HG03175 (cell line): ENCODE measurements around the gene GRM6.

Experiments
- ATAC-seq: cut with Tn5 transposase; IDR thresholded peaks from one replicate; pipeline ENCODE4 v1.9.1; 2021; ENCODE audit warnings: mild to moderate bottlenecking, moderate library complexity; ENCODE audit not compliant: unreplicated experiment

GRM6 gene

DNA sequence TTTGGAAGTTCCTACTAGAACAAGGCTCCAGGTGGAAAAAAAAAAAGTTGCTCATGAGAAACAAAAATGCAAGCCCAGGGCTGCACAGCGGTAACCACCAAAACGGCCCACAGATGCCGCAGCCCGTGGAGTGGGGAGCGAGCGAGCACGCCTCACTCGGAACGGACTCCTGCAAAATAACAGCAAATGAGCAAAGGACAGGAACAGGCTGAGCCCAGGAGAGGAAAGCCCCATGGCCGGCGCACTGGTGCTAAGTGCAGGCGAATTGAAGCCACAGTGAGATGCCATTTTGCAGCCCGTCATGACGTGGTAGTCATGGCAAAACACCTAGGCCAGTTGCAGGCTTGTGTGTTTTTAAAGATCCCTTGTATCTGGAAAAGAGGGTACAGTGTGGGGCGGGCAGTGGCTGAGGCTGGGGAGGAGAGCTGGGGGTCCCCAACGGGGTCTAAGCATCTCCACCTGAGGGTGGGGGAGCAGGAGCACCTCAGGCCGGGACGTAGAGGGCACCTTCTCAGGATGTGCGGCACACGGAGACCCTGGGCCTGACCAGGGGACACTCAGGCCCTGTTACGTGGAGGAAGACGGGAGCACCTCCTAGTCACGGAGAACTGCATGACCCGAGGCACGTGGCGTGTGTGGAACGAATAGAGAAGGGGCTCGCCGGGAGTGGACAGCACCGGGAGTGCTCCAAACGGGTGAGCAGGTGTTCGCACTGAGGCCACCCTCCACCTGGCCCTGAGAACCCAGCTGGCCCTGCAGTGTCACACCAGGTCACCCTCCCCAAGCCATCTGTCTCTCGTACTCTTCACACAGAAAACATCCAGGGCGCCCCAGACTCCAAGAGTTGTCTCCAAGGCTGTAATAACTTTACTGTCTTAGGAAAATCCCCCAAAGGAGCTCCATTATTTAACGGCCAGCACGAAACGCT, 10.7 kb downstream of the GRM6 start:
- ATAC-seq = no peak

DNA sequence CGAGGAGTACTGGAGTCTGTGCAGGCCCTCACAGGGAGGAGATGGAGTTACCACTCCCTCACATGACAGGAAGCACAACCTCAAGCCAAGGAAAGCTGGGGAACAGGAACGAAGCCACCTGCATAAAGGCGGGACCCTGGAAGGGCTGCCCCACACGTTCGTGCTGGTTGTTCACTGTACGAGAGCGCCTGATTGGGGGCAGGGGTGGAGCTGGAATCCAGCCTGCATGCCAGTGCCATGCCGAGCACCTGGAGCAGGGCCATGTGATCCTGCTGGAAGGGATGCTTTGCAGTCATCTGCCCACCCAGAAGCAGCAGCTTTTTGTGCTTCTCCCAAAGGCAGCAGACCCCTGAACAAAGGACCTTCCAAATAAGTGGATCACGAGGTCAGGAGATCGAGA, 11.4 kb downstream of the GRM6 start:
- ATAC-seq = no peak

DNA sequence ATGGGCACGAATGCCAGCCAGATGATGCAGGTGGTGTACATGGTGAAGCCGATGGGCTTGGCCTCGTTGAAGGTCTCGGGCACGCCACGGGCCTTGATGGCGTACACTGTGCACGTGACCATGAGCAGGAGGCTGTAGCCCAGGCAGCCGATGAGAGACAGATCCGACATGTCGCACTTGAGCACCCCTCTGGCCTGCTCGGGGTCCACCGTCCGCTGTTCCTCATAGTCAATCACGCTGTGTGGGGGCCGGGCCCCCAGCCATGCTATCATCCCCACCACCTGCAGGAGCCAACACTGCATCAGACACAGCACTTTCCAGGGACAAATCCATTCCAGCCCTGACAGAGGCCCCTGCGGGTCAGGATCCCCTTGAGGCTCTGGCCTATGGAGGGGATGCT, 12.2 kb downstream of the GRM6 start:
- ATAC-seq = no peak

DNA sequence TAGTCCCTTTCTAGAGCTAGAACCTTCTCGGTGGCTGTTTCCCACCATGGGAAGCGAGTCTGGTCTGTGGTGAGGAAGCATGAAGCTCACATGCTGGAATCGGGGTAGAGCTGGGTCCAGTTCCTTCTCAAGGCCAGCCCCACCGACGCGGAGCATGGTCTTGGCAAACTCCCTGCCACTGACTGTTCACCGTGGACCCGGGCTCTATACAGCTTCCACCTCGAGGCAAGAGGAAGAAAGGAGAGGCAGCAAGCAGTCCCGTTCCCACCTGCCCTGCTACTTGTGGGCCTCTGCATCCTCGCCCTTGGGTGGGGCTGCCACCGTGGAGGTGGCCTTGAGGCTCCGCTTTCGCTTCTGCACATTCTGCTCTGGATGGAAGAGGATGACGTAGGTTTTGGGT, 13.7 kb downstream of the GRM6 start:
- no peak for ATAC-seq

DNA sequence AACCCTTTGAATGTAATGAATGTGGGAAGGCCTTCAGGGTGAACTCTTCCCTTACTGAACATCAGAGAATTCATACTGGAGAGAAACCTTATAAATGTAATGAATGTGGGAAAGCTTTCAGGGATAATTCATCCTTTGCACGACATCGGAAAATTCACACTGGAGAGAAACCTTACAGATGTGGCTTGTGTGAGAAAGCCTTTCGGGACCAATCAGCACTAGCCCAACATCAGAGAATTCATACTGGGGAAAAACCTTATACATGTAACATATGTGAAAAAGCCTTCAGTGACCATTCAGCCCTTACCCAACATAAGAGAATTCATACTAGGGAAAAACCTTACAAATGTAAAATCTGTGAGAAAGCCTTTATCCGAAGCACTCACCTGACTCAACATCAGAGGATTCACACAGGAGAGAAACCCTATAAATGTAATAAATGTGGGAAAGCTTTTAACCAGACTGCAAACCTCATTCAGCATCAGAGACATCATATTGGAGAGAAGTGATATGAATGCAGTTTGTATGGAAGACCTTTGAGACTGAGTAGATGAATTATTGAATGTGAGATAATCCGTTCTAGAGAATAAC, 29.6 kb downstream of the GRM6 start:
- ATAC-seq = no peak

DNA sequence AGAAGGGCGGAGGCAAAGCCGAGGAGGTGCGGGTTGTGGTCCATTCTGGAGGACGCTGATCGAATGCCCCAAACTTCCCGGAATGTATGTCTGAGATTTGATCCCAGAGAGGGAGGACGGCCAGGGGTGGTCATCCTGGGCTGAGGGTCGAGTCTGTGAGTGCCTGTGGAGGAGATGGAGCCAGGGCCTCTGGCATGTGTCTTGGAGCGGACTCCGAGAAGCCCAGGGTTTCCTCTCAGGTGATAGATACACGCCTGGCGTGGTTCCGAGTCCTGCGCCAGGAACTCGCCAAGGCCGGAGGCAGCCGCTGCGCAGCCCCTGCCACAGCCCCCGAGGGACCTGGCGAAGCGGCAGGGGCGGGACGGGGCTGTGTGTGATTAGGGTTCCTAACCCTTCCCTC, 53.8 kb downstream of the GRM6 start:
- ATAC-seq = no peak

DNA sequence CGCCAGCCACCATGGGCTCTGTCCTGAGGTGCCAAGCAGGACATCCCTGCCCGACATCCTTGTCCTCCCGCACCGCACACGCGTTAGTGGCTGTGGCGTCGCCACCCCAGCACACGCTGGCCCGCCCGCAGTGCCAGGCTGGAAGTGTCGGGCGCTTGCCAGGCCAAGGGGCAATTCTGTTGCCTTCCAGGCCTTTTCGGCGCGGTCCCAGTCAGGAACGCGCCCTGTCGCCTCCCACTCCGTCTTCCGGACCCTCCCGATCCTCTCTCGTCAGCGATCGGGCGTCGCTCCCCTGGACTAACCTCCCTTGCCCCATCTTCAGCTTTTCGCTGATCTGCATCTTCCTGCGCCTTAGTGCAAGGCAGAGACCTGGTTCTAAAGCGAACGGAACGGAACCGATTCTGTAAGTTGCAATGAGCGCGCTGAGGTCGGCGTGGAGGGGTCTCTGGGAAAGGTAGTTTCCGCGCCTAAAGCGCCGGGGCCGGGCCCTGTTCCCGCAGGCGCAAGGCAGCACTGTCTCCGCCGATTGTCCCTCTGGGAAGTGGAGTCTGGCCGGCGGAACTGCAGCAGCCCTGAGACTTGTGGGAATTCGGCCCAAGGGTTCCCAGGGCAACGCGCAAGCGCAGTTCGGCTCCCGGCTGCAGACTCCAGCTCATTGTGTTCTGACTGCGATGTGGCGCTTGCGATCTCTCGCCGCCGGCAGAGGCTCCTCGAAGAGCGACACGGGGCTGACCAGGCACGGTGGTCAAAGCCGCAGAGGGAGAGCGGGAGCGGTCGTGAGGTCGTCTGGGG, 54.4 kb downstream of the GRM6 start, which contains the start of gene ZNF454:
Gene ZNF454, plus strand, starts transcription at position 630 of the 792 bp plus-strand sequence. CDS start 1,594 bp downstream, outside the sequence.
- no peak for ATAC-seq

DNA sequence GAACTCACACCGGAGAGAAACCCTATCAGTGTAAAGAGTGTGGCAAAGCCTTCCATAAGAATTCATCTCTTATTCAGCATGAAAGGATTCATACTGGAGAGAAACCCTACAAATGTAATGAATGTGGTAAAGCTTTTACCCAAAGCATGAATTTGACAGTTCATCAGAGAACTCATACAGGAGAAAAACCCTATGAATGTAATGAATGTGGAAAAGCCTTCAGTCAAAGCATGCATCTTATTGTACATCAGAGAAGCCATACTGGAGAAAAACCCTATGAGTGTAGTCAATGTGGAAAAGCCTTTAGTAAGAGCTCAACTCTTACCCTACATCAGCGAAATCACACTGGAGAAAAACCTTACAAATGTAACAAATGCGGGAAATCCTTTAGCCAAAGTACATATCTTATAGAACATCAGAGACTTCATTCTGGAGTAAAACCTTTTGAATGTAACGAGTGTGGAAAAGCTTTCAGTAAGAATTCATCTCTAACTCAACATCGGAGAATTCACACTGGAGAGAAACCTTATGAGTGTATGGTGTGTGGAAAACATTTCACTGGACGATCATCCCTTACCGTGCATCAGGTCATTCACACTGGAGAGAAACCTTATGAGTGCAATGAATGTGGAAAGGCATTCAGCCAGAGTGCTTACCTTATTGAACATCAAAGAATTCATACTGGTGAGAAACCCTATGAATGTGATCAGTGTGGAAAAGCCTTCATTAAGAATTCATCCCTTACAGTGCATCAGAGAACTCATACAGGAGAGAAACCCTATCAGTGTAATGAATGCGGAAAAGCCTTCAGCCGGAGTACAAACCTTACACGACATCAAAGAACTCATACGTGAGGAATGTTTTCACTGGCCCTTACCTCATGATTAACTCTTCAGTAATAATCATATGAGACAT, 63.0 kb downstream of the GRM6 start:
- ATAC-seq = no peak
